Heart right ventricle (tissue), 16 donors: ENCODE results near the gene KLC1. TPM values are rescaled to one million over a fixed set of nuclear protein-coding genes. Genes with fewer than 3 reads are reported as not detected.
A peak's percentile ranks its signal among the peaks of the same experiment; 100 is the strongest.

Experiments
- ATAC-seq, 8 donors: fragments of 200-7000 bp; cut with Tn5 transposase; one replicate each; pipeline ENCODE4 v1.9.1; 2020; ENCODE audit warnings: mild to moderate bottlenecking in 8 of 8, moderate library complexity in 8 of 8, moderate number of reproducible peaks in 1 of 8
- DNase-seq, 2 donors: peaks; one replicate each; pipeline ENCODE4 v3.0.0-alpha.2; 2020
- H3K27ac ChIP-seq, 10 donors: fragments of 200-600 bp; sonication (generic) in 2 of 10; one replicate each; pipeline versions ENCODE4 v1.5.0 to v1.8.0; 2020 to 2022; ENCODE audit warnings: mild to moderate bottlenecking in 3 of 10
- H3K27me3 ChIP-seq, 7 donors: fragments of 200-600 bp; one replicate each; pipeline ENCODE4 v1.8.0; 2021 to 2022; ENCODE audit warnings: mild to moderate bottlenecking in 2 of 7
- H3K36me3 ChIP-seq, 9 donors: fragments of 200-600 bp; sonication (generic) in 1 of 9; one replicate each; pipeline versions ENCODE4 v1.5.0 to v1.8.0; 2020 to 2022; ENCODE audit warnings: mild to moderate bottlenecking in 2 of 9
- H3K4me1 ChIP-seq, 9 donors: fragments of 200-600 bp; sonication (generic) in 1 of 9; one replicate each; pipeline versions ENCODE4 v1.5.0 to v1.8.0; 2020 to 2022; ENCODE audit warnings: mild to moderate bottlenecking in 4 of 9
- H3K4me3 ChIP-seq, 10 donors: fragments of 200-600 bp; sonication (generic) in 2 of 10; one replicate each; pipeline versions ENCODE4 v1.5.0 to v1.8.0; 2020 to 2022; ENCODE audit warnings: mild to moderate bottlenecking in 7 of 10, moderate library complexity in 2 of 10
- H3K9me3 ChIP-seq, 11 donors: fragments of 200-600 bp in 10 of 11; sonication (generic) in 2 of 11; one replicate each; pipeline versions ENCODE4 v1.5.0 to v1.8.0; 2013 to 2022; ENCODE audit warnings: mild to moderate bottlenecking in 2 of 11, control low read depth in 1 of 11, moderate library complexity in 1 of 11
- WGBS, 2 donors: extraction: QIAGEN DNeasy Blood & Tissue Kit; methylation state at CpG; one replicate each; pipeline ENCODE4 v1.1.7; 2013; ENCODE audit warnings: inconsistent platforms in 1 of 2; 5-methylcytosine and 5-hydroxymethylcytosine counted together
- intact Hi-C, 10 donors: fragments of 100-400 bp; cut with DNase I; formaldehyde crosslinking; loops; one replicate each; pipeline versions ENCODE4 v1.11.1 to v1.14.2; 2022
- polyA plus RNA-seq, 2 donors: library from polyadenylated mRNA; stranded (reverse); fragments of 200-250 nt; gene quantifications; one replicate each; pipeline ENCODE4 v1.2.3, GENCODE V29; 2013
- total RNA-seq, 10 donors: library from RNA; stranded (reverse); fragmentation: NEBNext Ultra II Directional in 3 of 10; extraction: Animal tissue kit (Norgen Biotek cat#: 25700) in 3 of 10; gene quantifications; one replicate each; pipeline versions ENCODE4 v1.2.1 to v1.2.4, GENCODE V29; 2021 to 2023
- TF ChIP-seq, protein P1 (sequence below), 9 donors: fragments of 200-600 bp; sonication (generic) in 2 of 9; IDR thresholded peaks; one replicate each; pipeline versions ENCODE4 v1.5.0 to v1.8.0; 2021 to 2022; ENCODE audit warnings: antibody characterized with exemption in 9 of 9, mild to moderate bottlenecking in 5 of 9, moderate library complexity in 1 of 9
- donor health status: Arrhythmogenic right ventricular cardiomyopathy.
- donor health status: ischemic (EF 13 %, LVEDD 7.1; RV severe dilation, severe dysfunction).
- donor health status: healthy with polysubstance abuse.
- donor health status: DM: no; HTN: yes; CAD: no.
- donor health status: DM: no; HTN: no; CAD: no.
- donor health status: ischemic (EF 25% LVEDD 6.9; RV normal size, moderate dysfunction).
- donor health status: ischemic (EF 25% LVEDD 5.7; RV mildly dilated, moderate dysfunction).
- donor health status: healthy.
- donor health status: DM: yes; HTN: yes; CAD: no.
- donor health status: Ischemic cardiomyopathy.
- donor health status: ischemic (EF 35%, LVEDD 5.7; RV mildly dilated, moderate dysfunction).
- donor health status: nonischemic (EF 11% LVEDD 7.7; RV severe dilation, severe dysfunction).
- donor health status: DM: yes; HTN: yes; CAD: no.
- donor health status: PGD.
- donor health status: ischemic (EF 29% LVEDD 5.4; RV normal size, mild dysfunction).
- donor health status: nonischemic (EF 23%, LVEDD 6.1; RV moderate dilation, normal function).

The KLC1 gene
- total and polyA plus RNA-seq, 12 donors, result 123 to 220 (median 151) TPM

DNA sequence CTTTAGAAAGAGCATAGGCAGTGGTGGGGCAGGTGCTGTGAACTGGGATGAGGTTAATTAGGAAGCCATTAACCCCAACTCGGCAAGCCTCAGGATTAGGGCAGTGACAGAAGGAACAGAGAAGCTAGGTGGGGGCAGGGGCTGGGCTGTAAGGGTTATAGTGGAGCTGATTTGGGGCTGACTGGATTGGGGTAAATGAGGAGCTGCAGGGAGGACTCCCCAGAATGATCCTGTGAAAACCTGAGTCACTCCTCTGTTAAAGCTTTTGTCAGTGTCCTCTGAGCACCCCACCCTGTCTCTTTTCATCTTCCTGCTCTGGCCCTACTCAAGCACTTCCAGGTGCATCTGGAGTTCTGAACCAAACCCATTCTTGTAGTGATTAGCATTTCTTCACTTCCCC is 4.4 kb downstream of the KLC1 start:
- Histone ChIP-seq H3K4me3 (no peak overlapping the region), H3K9me3 (peaks cover 0 to 8% (median 0%) of the 10 kb centered on the region in 11 donors), H3K4me1 (peaks cover 7 to 86% (median 78%) of the 10 kb centered on the region in 9 donors), H3K27ac (no peak overlapping the region), H3K27me3 (no peaks in the 10 kb centered on the region), H3K36me3 (peaks cover 0 to 50% (median 0%) of the 10 kb centered on the region in 9 donors)
- TF ChIP-seq, protein P1, sequence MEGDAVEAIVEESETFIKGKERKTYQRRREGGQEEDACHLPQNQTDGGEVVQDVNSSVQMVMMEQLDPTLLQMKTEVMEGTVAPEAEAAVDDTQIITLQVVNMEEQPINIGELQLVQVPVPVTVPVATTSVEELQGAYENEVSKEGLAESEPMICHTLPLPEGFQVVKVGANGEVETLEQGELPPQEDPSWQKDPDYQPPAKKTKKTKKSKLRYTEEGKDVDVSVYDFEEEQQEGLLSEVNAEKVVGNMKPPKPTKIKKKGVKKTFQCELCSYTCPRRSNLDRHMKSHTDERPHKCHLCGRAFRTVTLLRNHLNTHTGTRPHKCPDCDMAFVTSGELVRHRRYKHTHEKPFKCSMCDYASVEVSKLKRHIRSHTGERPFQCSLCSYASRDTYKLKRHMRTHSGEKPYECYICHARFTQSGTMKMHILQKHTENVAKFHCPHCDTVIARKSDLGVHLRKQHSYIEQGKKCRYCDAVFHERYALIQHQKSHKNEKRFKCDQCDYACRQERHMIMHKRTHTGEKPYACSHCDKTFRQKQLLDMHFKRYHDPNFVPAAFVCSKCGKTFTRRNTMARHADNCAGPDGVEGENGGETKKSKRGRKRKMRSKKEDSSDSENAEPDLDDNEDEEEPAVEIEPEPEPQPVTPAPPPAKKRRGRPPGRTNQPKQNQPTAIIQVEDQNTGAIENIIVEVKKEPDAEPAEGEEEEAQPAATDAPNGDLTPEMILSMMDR (IDR thresholded peaks at IDR 0.05), result no peak
- DNase-seq, result no peak
- ATAC-seq, result no peak
- 59 to 77% methylated on average over 1 of the region's 1 CpG for WGBS, 2 donors
- intact Hi-C loops, result no loop called here

DNA sequence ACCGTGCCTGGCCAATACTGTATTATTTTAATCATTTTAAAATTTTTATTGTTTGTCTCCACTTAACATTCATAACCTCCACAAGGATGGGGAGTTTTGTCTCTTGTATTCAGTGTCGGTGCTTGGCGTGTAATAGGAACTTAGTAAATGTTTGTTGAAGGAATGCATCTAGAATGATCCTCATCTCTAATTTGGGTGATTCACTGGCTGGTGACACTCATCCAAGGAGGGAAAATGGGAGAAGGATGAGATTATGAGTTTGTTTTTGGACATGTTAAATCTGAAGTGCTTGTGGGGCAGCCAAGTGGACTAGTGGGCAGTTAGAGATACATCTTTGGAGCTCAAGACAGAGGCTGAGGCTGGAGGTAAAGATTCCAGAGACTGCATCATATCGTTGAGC is 5.1 kb downstream of the KLC1 start:
- H3K27ac ChIP-seq, result peak overlapping the region in 3 of 10 donors; percentile 16 to 53 (median 20)
- peaks cover 7 to 90% (median 83%) of the 10 kb centered on the region in 9 donors for H3K4me1 ChIP-seq
- no peak for ATAC-seq
- intact Hi-C loops, result no loop called here
- WGBS, 2 donors, result 73 to 75% methylated on average over 4 of the region's 4 CpGs
- DNase-seq, result no peak
- H3K4me3 ChIP-seq, result no peak overlapping the region
- H3K27me3 ChIP-seq, result no peaks in the 10 kb centered on the region
- TF ChIP-seq, protein P1 (IDR thresholded peaks at IDR 0.05), result no peak
- peaks cover 0 to 53% (median 0%) of the 10 kb centered on the region in 9 donors for H3K36me3 ChIP-seq
- peaks cover 0 to 8% (median 0%) of the 10 kb centered on the region in 11 donors for H3K9me3 ChIP-seq

DNA sequence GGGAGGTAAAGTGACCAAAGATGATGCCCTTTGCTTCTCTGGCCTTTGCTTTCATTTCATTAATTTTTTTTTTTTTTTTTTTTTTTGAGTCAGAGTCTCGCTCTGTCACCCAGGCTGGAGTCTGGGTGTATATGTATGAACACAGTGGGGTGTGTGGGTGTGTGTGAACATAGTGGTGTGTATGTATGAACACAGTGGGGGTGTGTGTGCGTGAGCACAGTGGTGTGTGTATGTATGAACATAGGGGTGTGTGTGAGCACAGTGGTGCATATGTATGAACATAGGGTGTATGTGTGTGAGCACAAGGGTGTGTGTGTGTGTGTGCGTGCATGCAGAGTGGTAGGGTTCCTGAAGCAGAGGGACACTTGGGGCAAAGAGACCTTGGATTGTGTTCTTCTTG is 9.6 kb downstream of the KLC1 start:
- peak in 1 of 8 donors; percentile 41 for ATAC-seq
- no peak overlapping the region for H3K27ac ChIP-seq
- peaks cover 7 to 89% (median 67%) of the 10 kb centered on the region in 9 donors for H3K4me1 ChIP-seq
- peaks cover 0 to 28% (median 0%) of the 10 kb centered on the region in 9 donors for H3K36me3 ChIP-seq
- TF ChIP-seq, protein P1 (IDR thresholded peaks at IDR 0.05), result no peak
- intact Hi-C loops, result no loop called here
- DNase-seq, result no peak
- peaks cover 0 to 8% (median 0%) of the 10 kb centered on the region in 11 donors for H3K9me3 ChIP-seq
- WGBS, 2 donors, result 88 to 91% methylated on average over 3 of the region's 3 CpGs
- H3K4me3 ChIP-seq, result no peak overlapping the region
- no peaks in the 10 kb centered on the region for H3K27me3 ChIP-seq

DNA sequence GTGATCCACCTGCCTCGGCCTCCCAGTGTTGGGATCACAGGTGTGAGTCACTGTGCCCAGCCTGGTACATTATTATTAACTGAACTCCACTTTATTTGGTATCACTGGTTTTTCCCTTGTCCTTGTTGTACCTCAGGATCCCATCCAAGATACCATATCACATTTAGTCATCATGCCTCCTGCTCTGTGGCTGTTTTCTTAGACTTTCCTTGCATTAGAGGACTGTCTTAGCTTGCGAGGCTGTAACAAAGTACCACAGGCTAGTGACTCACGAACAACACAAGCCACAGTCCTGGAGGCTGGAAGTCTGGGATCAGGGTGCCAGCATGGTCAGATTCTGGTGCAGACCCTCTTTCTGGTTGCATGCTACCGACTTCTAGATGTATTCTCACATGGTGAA is 12.2 kb downstream of the KLC1 start:
- WGBS, 2 donors, result 82 to 95% methylated on average over 4 of the region's 4 CpGs
- Histone ChIP-seq H3K27me3 (no peaks in the 10 kb centered on the region), H3K27ac (no peak overlapping the region), H3K36me3 (peaks cover 0 to 18% (median 0%) of the 10 kb centered on the region in 9 donors), H3K4me1 (peaks cover 7 to 84% (median 50%) of the 10 kb centered on the region in 9 donors), H3K4me3 (no peak overlapping the region), H3K9me3 (peaks cover 0 to 8% (median 0%) of the 10 kb centered on the region in 11 donors)
- DNase-seq, result no peak
- ATAC-seq, result no peak
- TF ChIP-seq, protein P1 (IDR thresholded peaks at IDR 0.05), result no peak
- intact Hi-C loops, result no loop called here
